ENCODE results near the gene PEX26.
"Not testable (repeated sequence)": the region's sequence is repeated elsewhere in the genome, so short reads cannot be mapped to it uniquely, and the experiment has no call there.

Gene PEX26

GRCh38 chr22:18077639-18078328, at the start of gene PEX26:
PEX26 (plus strand) TSS chr22:18077990; CDS start chr22:18078377, 387 bp downstream.
- peak; percentile 98 for DNase-seq
- in situ Hi-C loops (cut with MboI; ENCODE audit: low pct_unique_long_range_greater_than_20kb, low sequenced_read_pairs): loop anchor here (10.0 kb wide), 1 partner anchor 243 kb away; no protein-coding TSS in a partner anchor

GRCh38 chr22:18028817-18029527, 48.8 kb upstream of the PEX26 start:
- in situ Hi-C loops (cut with MboI; ENCODE audit: low pct_unique_long_range_greater_than_20kb, low sequenced_read_pairs): no loop called here
- no peak for DNase-seq

GRCh38 chr22:18029686-18030267, 48.0 kb upstream of the PEX26 start:
- no peak for DNase-seq
- in situ Hi-C loops (cut with MboI; ENCODE audit: low pct_unique_long_range_greater_than_20kb, low sequenced_read_pairs): no loop called here

- DNase-seq: no peak
- in situ Hi-C loops (cut with MboI; ENCODE audit: low pct_unique_long_range_greater_than_20kb, low sequenced_read_pairs): no loop called here
Measured at GRCh38 chr22:18031695-18032454, 45.9 kb upstream of the PEX26 start.

GRCh38 chr22:18032455-18033101, 45.2 kb upstream of the PEX26 start:
- in situ Hi-C loops (cut with MboI; ENCODE audit: low pct_unique_long_range_greater_than_20kb, low sequenced_read_pairs): no loop called here

GRCh38 chr22:18033204-18033998, 44.4 kb upstream of the PEX26 start:
- in situ Hi-C loops (cut with MboI; ENCODE audit: low pct_unique_long_range_greater_than_20kb, low sequenced_read_pairs): no loop called here
- no peak for DNase-seq

More at GRCh38 chr22:18032455-18033101, 45.2 kb upstream of the PEX26 start:
- DNase-seq: no peak

GRCh38 chr22:18034076-18034475, 43.7 kb upstream of the PEX26 start:
- DNase-seq: no peak
- in situ Hi-C loops (cut with MboI; ENCODE audit: low pct_unique_long_range_greater_than_20kb, low sequenced_read_pairs): no loop called here

GRCh38 chr22:18035751-18036150, 42.0 kb upstream of the PEX26 start:
- in situ Hi-C loops (cut with MboI; ENCODE audit: low pct_unique_long_range_greater_than_20kb, low sequenced_read_pairs): no loop called here
- DNase-seq: peak; percentile 41

- DNase-seq; in situ Hi-C loops (cut with MboI; ENCODE audit: low pct_unique_long_range_greater_than_20kb, low sequenced_read_pairs): not testable (repeated sequence)
Measured at GRCh38 chr22:18040898-18041297, 36.9 kb upstream of the PEX26 start.

- in situ Hi-C loops (cut with MboI; ENCODE audit: low pct_unique_long_range_greater_than_20kb, low sequenced_read_pairs): no loop called here
- DNase-seq: no peak
Measured at GRCh38 chr22:18042685-18043084, 35.1 kb upstream of the PEX26 start.

- no peak for DNase-seq
- in situ Hi-C loops (cut with MboI; ENCODE audit: low pct_unique_long_range_greater_than_20kb, low sequenced_read_pairs): no loop called here
Measured at GRCh38 chr22:18044548-18045271, 33.1 kb upstream of the PEX26 start.

- DNase-seq: no peak
- in situ Hi-C loops (cut with MboI; ENCODE audit: low pct_unique_long_range_greater_than_20kb, low sequenced_read_pairs): no loop called here
Measured at GRCh38 chr22:18045794-18046193, 32.0 kb upstream of the PEX26 start.

GRCh38 chr22:18048041-18048440, 29.7 kb upstream of the PEX26 start:
- in situ Hi-C loops (cut with MboI; ENCODE audit: low pct_unique_long_range_greater_than_20kb, low sequenced_read_pairs): no loop called here
- DNase-seq: no peak

- in situ Hi-C loops (cut with MboI; ENCODE audit: low pct_unique_long_range_greater_than_20kb, low sequenced_read_pairs): no loop called here
- peak; percentile 47 for DNase-seq
Measured at GRCh38 chr22:18048441-18048898, 29.3 kb upstream of the PEX26 start.

- in situ Hi-C loops (cut with MboI; ENCODE audit: low pct_unique_long_range_greater_than_20kb, low sequenced_read_pairs): no loop called here
- no peak for DNase-seq
Measured at GRCh38 chr22:18050065-18050464, 27.7 kb upstream of the PEX26 start.

GRCh38 chr22:18051113-18051512, 26.7 kb upstream of the PEX26 start:
- DNase-seq; in situ Hi-C loops (cut with MboI; ENCODE audit: low pct_unique_long_range_greater_than_20kb, low sequenced_read_pairs): not testable (repeated sequence)

- DNase-seq; in situ Hi-C loops (cut with MboI; ENCODE audit: low pct_unique_long_range_greater_than_20kb, low sequenced_read_pairs): not testable (repeated sequence)
Measured at GRCh38 chr22:18053216-18053946, 24.4 kb upstream of the PEX26 start.

Data from KBM-7 (cell line).